ENCODE measurements around the gene SPNS2. TPM values are rescaled to one million over a fixed set of nuclear protein-coding genes. Genes with fewer than 3 reads are reported as not detected.
"Not testable (repeated sequence)": the region's sequence is repeated elsewhere in the genome, so short reads cannot be mapped to it uniquely, and the experiment has no call there.

Gene SPNS2
- total RNA-seq, 4 donors from 2014 or later, result 12.4 to 81.0 (median 31.9) TPM

- TF ChIP-seq CTCF (IDR thresholded peaks at IDR 0.05), result no peak
- no peak for TF ChIP-seq POLR2A (IDR thresholded peaks at IDR 0.05)
- Histone ChIP-seq H3K4me3 (no peak overlapping the region), H3K27me3 (no peaks in the 10 kb centered on the region), H3K27ac (no peak overlapping the region), H3K36me3 (no peaks in the 10 kb centered on the region), H3K4me1 (no peaks in the 10 kb centered on the region), H3K9me3 (no peaks in the 10 kb centered on the region)
- no peak for DNase-seq
Measured at GRCh38 chr17:4574448-4575045, 75.9 kb downstream of the SPNS2 start.

DNA sequence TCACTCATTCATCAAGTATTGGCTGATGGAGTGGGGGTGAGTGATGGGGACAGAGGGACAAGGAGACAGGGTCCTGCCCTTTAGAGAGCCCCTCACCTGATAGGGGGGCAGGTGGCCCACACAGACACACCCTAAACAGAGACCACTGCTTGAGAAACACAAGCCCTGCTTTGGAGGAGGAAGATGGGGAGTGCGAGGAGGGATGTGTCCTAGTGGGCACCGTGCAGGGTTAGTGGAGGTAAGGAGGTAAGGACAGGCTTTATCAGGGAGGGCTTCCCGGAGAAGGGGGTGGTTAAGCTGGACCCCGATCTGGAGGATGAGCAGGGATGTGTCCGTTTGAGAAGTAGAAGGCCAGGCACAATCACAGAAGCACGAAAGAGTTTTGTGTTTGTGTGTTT, 77.5 kb downstream of the SPNS2 start:
- DNase-seq, result no peak
- H3K4me1 ChIP-seq, result no peaks in the 10 kb centered on the region
- H3K4me3 ChIP-seq, result no peak overlapping the region
- no peaks in the 10 kb centered on the region for H3K36me3 ChIP-seq
- no peak for TF ChIP-seq POLR2A (IDR thresholded peaks at IDR 0.05)
- TF ChIP-seq CTCF (IDR thresholded peaks at IDR 0.05), result no peak
- no peaks in the 10 kb centered on the region for H3K9me3 ChIP-seq
- no peaks in the 10 kb centered on the region for H3K27me3 ChIP-seq
- no peak overlapping the region for H3K27ac ChIP-seq

GRCh38 chr17:4576729-4577322, 78.1 kb downstream of the SPNS2 start:
- H3K4me1 ChIP-seq, result no peaks in the 10 kb centered on the region
- H3K27me3 ChIP-seq, result no peaks in the 10 kb centered on the region
- H3K9me3 ChIP-seq, result no peaks in the 10 kb centered on the region
- H3K4me3 ChIP-seq, result no peak overlapping the region
- DNase-seq, result no peak
- H3K36me3 ChIP-seq, result no peaks in the 10 kb centered on the region
- no peak for TF ChIP-seq CTCF (IDR thresholded peaks at IDR 0.05)
- no peak for TF ChIP-seq POLR2A (IDR thresholded peaks at IDR 0.05)
- no peak overlapping the region for H3K27ac ChIP-seq

DNA sequence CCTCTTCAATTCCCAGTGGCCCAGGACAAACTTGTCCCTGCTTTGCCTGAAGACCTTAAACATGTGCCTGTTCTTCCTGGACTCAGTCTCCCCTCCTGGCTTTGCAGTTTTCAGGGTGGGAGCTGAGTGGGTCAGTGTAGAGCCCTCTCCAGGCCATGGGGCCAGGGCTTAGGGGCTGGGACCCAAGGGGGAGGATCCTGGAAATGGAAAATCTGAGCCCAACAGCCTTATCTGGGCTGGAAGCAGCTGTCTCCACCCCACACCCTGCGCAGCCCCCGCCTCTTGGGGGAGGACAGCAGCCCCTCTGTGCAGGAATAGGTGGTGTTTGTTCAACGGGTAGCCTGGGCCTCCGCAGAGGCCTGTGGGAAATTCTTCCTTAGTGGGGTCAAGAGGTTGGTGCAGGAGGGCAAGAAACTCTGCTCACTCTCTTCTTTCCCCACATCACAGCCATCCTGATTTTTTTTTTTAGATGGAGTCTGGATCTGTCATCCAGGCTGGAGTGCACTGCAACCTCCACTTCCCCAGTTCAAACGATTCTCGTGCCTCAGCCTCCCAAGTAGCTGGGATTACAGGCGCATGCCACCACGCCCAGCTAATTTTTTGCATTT, 78.8 kb downstream of the SPNS2 start:
- Histone ChIP-seq H3K9me3 (no peaks in the 10 kb centered on the region), H3K27ac (no peak overlapping the region), H3K36me3 (no peaks in the 10 kb centered on the region), H3K27me3 (no peaks in the 10 kb centered on the region), H3K4me3 (no peak overlapping the region), H3K4me1 (no peaks in the 10 kb centered on the region)
- TF ChIP-seq POLR2A (IDR thresholded peaks at IDR 0.05) (no peak), CTCF (IDR thresholded peaks at IDR 0.05) (no peak)
- DNase-seq, result peak in 1 of 3 donors; percentile 37

GRCh38 chr17:4578349-4578748, 79.7 kb downstream of the SPNS2 start:
- not testable (repeated sequence) for DNase-seq, H3K27me3 ChIP-seq, H3K27ac ChIP-seq, H3K36me3 ChIP-seq, H3K4me3 ChIP-seq, H3K4me1 ChIP-seq, H3K9me3 ChIP-seq

DNA sequence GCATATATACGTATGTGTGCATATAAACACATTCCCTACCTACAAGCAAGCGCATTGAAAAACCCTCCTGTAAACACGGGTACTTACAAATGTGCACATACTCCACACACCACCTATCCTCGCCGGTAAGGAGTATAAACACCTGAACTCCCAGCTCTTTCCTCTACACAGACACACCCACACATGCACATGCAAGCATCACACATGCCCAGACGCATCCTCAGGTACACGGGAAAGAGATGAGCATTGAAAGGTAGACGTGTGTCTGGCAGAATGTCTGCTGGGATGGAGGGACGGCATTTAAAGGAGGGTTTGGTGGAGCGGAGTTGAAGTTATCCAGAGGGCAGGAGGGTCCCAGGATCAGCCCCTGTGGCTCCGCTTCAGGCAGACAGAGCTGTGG, 81.0 kb downstream of the SPNS2 start:
- no peak overlapping the region for H3K27ac ChIP-seq
- peaks cover 0 to 7% of the 10 kb centered on the region in 2 donors for H3K27me3 ChIP-seq
- no peak overlapping the region for H3K4me3 ChIP-seq
- H3K36me3 ChIP-seq, result no peaks in the 10 kb centered on the region
- peaks cover 0 to 12% (median 6%) of the 10 kb centered on the region in 4 donors for H3K4me1 ChIP-seq
- no peak for DNase-seq
- H3K9me3 ChIP-seq, result no peaks in the 10 kb centered on the region
- TF ChIP-seq CTCF (IDR thresholded peaks at IDR 0.05) (no peak), POLR2A (IDR thresholded peaks at IDR 0.05) (no peak)

All from Peyer's patch (tissue), 4 donors.